A172 (cell line): Measurements from ENCODE around the gene GNB2. TPM values are rescaled to one million over a fixed set of nuclear protein-coding genes. Genes with fewer than 3 reads are reported as not detected.
A peak's percentile ranks its signal among the peaks of the same experiment; 100 is the strongest.

Experiments used
- DNase-seq: peaks from one replicate; pipeline ENCODE4 v3.0.0-alpha.2; 2015; ENCODE audit warnings: low spot score
- total RNA-seq: library from RNA; depleted of rRNA; stranded (reverse); fragments of >200 nt; shearing (Covaris generic); gene quantifications from 2 replicates; pipeline ENCODE4 v1.2.3, GENCODE V29; 2014

GNB2 gene
- total RNA-seq, 1 experiment from 2014 or later: 94.3 TPM

DNA sequence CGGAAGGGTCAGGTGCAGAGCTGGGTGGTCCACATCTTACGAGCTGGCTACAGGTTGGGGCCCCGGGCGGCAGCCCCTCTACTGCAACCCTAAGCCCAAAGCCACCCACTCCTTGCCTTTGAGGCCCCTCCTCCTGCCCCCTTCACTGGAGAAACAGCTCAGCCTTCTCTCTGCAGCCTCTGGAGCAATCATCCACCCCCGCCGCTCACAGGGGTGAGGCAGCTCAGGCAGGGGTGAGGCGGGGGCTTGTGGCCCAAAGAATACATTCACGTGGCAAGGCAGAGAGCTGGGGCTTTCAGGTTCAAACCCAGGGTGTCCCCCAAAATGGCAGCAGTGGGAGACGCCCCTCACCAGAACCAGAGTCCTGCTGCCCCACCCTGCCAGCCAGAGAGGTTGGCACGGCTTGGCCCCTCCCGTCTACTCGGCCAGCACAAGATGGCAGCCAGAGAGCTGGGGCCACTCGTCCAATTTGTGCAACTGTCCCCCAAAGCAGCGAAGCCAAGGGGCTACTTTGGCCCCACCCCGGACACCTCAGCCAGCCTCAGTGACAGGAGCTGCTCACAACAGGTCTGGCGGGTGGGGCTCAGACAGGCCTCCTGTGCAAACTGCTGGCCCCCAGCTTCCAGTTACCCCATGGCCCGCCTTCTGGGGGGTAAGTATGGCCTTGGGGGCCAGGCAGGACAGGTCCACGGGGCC lies 7.2 kb downstream of the GNB2 start:
- no peak for DNase-seq

DNA sequence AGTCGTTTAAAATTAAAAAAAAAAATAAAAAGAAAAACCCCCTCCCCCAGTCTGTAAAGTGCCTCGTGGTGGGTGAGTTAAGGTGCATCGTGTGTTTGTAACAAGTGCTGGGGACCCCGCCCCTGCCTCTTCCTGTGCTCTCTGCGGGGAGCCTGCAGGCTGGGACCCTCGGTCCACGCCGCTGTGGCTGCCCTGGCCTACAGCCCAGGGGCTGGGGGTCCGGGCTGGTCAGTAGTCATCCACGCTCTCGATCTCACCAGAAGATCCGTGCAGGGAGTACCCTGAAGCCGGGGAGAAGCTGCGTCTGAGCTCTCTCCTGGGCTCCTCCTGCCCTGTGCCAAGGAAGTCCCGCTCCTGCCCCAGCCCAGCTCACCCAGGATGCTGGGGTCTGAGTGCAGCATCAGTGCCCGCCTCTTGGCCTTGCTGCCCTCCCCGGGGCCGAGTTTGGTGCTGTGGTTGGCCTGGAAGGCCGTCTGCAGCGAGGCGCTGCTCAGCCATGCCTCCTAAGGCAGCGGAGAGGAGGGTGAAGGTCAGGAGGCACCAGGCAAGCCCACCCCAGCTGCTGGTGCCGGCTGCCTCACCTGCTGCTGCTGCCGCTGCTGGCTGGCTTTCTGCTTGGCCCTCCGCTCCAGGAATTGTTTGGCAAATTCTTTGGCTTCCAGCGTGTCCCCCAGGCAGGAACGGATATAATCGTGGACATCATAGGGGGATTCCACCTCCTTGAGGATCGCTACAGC lies 8.1 kb downstream of the GNB2 start:
- no peak for DNase-seq

DNA sequence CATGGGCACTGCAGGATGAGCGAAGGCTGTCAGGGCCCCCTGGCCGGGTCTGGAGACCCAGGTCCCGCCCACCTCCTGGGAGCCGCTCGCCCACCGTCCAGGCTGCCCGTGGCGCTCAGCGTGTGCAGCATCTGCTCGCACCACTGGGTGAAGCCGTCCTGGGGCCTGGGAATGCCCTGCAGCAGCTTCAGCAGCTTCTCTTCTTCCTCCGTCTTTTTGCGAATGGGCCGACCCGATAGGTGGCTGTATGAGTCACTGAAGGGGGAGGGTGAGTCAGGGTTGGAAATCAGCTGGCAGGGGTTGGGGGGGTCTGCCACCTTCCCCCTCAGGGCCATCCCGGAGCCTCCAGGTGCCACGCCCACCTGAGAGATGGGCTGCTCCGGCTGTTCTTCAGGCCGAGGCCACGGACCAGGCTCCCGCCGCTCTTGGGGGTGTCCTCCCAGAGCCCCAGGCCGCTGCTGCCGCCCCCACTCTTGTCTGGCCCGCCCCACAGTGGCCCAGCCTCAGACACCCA lies 8.7 kb downstream of the GNB2 start:
- DNase-seq: peak; percentile 74

DNA sequence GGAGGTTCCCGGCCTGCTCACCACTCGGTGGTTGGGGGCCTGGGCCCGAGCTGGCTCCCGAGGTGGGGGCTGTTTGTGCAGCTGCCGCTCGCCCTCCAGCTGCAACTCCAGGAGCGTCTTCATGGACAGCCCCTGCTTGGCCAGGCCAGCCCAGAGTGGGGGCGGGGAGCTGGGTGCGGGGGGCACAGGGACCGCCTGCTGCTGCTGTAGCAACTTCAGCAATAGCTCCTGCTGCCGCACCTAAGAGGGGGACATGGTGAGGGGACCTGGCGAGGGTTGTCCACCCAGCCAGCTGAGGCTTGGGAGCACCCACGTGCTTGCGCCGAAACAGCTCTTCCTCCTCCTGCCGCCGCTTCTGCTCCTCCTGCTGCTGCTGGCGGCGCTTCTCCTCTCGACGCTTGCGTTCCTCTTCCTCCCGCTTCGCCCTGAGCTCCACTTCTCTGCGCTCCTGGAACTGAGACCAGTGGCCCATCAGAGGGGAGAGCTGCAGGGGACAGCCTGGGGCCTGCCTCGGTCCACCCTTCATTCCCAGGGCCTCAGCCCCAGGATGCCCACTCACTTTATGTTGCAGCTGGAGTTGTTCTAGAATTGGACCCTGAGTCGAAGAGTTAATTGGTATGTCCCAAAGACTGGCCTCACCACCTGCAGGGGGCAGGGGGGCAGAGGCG lies 9.6 kb downstream of the GNB2 start:
- no peak for DNase-seq

DNA sequence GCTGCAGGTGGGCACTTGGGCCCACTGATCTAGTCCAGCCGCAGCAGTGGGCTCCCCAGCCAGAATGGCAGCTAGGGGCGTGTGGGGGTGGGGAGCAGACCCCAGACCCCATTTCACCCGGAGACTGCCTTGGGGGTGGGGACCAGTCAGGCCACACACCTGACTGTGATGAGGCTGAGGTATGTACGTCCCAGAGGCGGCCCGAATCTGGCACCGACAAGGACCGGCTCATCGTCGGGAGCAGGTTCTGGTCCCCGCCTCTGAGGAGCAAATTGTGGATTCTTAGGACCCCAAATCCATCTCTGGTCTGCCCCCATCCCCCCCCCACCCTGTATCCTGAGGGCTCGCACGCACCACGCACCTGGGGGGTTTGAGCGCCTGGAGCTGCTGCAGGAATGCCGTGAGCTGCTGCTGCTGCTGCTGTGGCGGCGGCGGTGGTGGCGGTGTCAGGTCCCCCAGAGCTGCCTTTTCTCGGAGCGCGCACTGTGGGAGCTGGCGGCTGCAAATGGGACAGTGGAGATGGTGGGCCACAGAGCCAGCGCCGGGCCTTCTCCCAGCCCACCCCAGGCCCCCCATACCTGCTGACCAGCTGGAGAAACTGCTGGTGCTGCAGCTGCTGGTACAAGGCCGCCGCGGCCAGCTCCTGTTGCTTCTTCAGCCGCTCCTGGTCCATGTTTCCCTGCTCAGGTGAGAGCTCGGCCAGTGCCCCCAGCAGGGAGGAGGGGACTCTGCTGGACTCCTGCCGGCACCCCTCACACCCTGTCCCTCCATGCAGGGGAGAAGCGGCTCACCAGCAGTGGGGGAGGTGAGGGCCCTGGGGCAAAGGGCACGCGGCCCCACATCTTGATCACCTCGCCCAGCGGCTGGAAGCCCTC lies 10.4 kb downstream of the GNB2 start:
- no peak for DNase-seq

DNA sequence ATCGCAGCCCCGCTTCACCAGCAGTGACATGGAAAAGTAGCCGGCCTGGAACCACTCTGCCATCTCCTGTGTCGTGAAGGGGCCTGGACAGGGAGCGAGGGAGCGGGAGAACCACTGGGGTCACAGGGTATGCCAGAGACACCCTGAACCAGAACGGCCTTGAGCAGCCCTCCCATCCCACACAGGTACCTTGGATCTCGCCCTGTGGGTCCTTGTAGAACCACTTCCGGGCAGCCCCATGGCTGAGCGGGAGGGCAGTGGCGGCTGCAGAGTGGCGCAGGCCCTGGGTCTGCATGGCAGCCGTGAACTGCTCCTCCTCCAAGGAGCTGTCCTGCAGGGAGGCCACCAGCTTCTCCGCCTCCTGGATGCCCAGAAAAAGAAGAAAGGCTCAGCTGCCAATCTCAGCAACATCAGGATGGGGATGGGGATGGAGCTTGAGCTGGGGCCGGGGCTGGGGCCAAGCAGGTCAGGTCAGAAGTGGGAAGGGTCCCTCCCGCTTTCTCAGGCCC lies 11.0 kb downstream of the GNB2 start:
- DNase-seq: no peak

DNA sequence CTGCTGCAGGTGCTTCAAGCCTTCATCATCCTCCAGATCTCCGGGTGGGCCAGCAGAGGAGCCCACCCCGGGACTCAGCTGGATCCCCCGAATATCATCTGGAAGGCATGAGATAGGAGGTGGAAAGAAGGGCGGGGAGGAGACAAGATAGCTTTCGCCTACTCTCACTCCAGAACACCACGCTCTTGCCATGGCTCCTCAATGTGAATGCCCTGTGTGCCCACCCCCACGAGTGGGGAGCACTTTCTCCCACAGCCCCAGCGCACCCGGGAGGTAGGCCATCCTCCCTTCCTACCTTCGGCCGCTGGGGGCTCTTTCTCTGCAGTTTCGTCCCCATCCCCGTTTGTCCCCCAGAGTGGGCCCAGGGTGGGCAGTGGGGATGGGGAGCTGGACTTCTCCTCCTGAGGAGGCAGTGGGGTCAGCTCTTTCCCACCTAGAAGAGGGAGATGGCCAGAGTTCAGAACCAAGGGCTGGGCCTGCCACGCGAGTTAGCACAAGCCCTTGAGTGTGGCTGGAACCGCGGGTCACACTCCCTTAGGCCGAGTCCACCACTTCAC lies 11.6 kb downstream of the GNB2 start:
- DNase-seq: no peak

DNA sequence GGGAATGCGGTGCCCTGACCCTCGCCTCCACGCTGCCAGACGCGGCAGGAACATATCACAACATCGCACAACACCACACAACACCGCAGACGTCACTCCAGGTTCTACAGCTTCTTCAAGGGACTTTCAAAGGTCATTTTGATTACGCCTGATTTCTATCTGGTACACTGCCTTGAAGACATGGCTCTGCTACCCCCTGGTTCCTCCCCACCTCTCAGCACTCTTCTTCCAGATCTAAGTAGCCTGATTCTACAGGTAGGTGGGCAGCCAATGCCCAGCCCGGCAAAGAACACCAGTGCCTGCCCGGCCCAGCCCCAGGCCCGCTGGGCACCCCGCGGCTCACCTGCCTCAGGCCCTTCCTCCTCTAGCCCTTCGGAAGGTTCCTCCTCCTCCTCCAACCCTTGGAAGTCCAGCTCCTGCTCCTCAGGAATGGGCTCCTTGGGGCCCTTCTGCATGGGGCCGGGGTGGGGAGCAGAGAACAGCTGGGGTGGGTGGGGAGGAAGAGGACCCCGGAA lies 12.1 kb downstream of the GNB2 start:
- no peak for DNase-seq

DNA sequence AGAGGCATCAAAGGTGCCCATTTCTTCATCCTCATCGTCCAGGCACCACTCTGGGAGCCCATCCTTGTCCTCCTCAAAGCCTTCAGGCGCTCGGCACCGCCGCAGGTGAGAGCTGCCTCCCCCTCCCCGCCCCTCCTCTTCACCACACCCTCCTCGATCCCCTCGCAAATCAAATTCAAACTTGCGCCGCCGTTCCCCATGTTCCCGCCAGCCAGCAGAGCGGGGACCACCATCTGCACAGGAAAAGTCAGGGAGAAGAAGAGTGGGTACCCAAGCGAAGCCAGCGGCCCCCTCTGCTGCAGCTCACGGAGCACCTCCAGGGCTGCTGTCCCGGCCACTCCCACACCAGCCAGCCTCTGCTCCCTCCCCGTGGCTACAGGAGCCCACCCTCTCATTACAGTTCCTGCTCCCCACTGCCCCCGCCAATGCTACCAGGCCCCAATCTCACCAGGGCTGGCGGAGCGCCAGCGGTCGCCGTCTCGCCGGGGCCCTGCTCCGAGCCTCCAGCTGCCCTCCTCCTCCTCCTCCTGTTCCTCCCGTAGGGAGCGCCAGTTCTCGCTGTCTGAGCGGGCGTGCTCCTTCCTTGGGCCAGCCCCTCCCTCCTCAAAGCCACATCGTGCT lies 12.8 kb downstream of the GNB2 start:
- DNase-seq: no peak

DNA sequence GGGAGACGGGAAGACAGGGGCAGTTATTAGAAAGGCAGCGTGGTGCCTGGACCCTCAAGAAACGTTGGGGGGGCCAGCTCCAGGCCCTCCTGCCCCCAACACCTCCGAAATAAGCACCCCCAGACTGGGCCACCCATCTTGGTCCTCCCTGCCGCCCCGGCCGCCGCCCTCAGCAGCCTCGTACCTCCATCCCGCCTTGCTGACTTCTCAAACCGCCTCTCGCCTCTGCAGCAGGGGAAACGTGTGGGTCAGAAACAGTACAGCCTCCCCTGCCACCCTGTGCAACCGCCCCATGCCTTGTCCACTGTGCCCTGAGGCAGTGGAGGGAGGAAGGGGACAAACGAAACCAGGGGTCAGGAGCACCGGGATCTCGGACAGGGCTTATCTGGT lies 13.3 kb downstream of the GNB2 start:
- no peak for DNase-seq

DNA sequence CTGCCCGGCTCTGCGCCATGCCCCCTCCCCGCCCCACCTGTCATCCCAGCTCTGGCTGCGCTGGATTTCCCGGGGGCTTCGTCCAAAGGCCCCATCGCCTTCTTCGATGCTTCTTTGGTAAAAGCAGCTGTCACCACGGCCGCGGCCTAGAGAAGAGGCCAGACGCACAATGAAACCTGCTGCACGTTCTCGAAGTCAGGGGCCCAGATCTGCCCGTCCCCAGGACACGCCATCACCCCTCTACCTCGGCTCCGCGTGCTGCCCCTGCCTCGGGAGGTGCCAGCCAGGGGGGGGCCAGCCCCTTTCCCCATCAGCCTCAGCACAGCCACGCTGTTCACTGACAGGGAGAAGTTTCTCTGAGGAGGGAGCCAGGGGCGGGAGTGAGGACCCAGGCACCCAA lies 13.7 kb downstream of the GNB2 start:
- DNase-seq: no peak

DNA sequence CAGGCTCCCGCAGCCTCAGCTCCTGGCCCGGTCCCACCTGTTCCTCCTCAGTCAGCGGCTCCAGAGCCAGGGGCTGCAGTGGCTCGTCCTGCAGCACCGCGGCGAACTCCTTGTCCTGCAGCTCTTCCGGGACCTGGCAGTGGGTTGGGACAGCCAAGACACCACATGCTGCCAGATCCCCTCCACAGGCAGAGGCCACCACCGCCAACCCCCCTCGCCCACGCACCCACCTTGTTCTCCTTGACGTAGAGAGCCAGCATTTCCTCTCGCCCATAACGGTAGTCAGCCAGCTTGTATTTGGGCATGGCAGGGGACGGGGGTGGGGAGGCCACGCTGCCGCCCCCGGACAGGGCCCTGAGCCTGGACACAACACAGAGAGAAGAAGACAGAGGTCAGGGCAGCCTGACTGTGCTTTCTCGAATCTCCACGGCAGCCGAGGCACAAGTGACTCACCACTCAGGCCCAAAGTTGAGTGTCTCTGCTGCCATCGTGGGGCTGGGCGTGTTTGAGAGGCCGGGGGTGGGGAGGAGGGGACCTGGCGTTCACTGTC lies 14.3 kb downstream of the GNB2 start:
- no peak for DNase-seq

DNA sequence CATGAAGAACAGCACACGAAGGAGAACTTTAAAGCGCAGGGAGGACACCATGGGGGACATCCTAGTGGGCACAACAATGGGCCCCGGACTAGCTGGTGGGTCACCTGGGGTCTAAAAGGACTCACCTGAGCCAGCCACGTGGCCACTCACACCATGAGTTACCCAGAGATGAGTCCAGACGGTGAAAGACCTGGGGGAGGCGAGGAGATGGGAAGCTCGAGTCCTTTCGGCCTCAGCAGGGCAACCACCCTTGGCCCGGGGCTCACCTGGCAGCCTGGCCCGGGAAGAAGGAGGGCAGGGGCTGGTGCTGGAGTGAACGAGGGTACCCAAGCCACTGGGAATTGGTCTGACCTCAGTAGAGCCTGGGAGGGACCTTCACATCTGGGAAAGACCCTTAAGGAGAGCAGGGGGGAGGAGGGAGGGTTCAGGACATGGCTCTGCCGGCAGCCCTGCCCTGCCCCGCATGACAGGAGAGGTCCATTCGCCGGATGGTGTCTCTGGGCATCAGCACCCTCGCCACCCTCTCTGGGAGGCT lies 14.9 kb downstream of the GNB2 start:
- DNase-seq: no peak

DNA sequence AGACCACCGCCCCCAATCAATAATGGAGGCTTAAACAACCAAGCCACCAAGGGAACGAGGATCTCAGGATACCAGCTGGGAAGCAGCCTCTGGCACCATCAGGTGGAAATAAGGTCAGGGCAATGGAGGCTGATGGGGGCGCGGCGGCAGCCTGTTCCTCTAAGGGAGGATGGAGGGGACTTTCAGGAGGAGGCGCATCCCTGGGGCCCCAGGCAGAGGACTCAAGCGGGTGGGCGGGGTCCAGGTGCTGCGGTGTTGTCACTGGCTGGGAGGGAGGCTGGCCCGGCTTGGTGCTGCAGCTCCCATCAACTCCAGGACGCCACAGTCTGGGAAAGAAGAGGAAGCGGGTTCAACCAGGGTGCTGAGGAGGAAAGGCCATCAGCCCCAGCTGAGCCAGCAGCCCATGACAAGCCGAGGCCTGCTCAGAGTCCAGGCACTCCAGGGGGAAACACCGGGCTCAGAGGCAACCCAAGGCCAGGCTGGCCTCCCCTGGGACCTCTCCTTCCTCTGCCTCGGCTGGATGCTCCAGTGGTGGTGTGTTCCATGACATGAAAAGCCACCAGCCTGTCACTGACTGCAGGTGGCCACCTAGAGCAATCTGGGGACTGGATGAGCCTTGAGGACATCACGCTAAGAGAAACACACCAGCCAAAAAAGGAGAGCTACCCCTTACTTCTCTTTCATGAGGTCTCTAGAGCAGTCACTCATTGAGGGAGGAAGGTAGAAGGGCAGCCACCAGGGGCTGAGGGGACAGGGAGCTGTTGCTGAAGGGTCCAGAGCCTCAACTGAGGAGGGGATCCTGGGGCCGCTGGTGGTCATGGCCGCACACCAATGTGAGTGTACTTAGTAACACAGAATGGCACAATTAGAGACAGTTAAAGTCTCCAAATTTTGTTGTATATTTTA lies 15.9 kb downstream of the GNB2 start:
- no peak for DNase-seq

DNA sequence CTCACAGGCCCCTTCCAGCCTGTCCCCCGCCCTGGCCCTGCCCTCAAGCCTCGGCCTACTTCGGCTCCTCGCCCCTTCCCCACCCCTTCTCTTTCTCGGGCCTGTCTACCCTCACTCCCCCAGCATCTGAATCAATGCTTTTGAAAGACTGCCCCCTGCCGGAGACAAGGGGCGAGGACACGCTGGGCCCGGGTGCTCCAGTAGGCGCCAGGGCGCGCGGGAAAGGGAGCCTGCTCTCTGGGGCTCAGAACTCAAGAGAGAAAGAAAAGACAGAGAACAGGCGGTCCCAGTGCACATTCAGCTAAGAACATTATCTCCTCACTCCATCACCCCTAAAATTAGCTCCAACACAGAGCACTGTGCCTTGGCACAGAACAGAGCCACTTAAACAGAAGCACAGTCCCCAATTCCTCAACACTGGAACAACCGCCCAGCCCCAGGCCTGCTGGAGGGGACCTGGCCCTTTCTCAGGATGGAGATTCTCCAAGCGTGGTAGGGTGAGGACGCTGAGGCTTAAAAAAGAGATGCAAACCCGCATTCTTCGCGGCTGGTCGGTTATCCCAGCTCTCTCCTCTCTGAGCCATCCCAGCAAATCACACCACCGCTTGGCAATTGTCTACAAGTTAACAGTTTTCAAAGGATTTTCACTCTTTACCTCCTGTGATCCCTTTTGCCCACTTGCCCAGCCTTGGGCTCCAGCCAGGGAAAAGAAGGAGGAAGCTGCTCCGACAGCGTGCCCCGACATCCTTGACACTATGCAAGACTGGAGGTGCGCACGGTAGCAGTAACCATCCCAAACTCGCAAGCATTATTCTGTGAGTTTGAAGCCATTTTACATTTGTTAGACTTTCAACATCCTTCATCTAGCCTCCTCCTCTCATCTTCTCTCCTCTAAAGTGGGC lies 18.4 kb downstream of the GNB2 start:
- DNase-seq: peak; percentile 56

DNA sequence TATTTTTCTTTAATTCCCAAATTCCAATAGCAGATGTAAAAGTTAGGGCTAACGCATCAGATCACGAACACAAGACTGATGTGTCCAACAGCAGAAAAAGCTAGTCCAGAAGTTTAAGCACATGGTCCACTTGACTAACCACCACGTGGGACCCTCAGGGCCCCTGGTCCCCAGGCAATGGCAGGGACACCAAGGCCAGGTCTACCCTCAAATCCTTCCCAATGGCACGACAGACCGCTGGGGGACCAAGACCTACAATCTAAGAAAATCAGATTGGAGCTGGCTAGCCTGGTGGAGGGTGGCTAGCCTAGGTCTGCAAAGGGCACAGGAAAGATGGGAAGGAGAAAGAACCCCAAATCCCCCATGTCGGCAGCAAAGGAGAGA lies 19.0 kb downstream of the GNB2 start:
- no peak for DNase-seq

DNA sequence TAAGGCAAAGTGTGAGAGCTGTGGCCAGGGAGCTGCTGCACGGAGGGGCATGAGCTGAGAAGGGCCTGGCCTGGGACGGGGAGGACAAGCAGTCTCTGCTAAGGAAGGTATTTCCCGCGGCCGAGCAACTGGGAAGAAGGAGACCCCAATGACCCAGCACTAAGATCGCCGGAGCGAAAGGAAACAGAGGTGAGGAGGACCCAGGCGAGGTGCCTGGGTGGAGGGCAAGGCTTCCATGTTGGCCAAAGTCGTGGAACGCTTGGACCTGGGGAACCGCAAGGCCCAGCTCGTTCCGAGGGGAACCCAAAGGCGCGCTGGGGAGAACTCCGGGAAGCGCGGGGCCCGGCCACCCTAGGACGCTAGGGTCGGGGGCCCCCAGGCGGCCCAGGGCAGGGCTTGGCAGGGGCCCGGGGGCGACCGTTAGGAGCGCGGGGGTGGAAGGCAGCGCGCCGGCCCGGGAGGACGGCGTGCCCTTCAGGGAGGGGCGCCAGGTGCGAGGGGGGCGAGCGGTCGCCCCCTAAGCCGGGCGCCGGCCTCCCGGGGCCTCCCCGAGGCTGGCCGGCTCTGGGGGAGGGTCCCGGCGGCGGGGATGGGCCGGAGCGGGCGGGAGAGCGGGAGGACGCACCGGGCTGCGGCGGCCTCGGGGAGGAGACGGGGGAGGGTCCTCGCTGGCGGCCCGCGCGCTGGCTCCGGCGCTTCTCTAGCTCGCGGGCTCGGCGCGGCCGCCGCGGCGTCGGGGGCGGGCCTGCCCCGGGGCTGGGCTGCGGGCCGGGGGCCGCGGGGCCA lies 20.0 kb downstream of the GNB2 start:
- no peak for DNase-seq
